ENCODE results near the gene IRAK2.

GRCh38 chr3:10219737-10220136 is 55.0 kb downstream of the IRAK2 start:
- TF ChIP-seq EZH2 (IDR thresholded peaks at IDR 0.05; ENCODE audit: borderline replicate concordance, low read length) (no peak), CTCF (IDR thresholded peaks at IDR 0.05; ENCODE audit: low read length) (no peak)

Data from OCI-LY1 (cell line).